Activated T-cell treated with anti-CD3 and anti-CD28 coated beads, Interleukin-2, amount 50 U/mL, for 48 hours (primary cell): ENCODE data around the gene HPGDS.
"Not testable (repeated sequence)": the region's sequence is repeated elsewhere in the genome, so short reads cannot be mapped to it uniquely, and the experiment has no call there.

Experiments
- DNase-seq, 2 experiments: peaks; one replicate each; pipeline ENCODE4 v3.0.0-alpha.2; 2020

The HPGDS gene

DNA sequence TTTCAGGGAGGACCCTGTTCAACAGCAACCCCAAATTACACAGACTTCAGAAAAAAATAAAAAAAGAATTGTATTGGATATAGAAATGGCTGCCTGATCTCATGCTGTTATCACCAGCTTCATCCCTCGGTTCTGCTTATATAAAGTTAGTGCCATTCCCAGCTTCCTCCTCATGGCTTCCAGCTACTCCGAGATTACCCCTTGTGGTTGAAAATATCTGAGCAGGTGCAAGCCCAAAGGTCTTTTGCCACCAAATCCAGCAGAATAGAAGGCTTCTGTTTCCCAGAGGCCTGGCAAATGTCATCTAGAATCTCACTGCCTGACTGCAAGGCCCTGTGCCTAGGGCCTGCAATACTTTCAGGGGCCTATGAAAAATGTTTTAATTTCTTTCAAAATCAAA lies 13.8 kb upstream of the HPGDS start:
- no peak for DNase-seq

DNA sequence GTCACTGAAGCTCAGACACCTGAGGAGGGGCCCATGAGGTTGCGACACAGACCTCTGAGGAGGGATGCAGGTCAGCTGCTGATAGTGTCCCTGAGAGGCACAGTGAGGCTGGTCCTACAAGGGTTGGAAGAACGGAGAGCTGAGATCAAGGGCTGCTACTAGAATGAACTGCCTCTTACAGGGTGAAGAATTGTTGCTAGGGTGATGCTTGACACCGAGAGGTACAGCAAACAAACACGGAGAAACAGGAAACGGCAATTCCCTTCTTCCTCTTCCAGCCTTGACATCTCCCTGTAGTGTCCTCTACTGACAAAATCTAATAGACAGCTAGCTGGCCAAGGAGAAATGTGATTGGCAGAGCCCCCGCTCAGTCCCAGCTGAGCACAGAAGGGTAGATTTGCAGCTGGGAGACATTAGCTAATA lies 11.8 kb upstream of the HPGDS start:
- DNase-seq, result no peak

DNA sequence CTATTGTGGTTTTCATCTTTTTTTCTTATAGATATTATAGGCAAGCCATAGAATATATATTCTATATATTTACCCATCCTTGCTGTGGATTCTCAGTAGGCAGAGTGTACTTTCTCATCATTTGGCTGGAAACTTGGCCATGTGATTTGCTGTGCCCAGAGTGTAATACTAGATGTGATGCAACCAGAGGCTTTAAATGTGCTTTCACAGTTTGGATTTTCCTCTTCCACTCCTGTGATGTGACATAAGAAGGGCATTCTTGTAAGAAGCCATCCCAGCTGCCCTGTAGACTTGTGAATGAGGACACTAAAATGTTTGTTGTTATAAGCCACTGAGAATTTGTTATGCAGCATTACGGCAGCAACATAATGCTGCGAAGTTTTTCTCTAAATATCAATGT lies 10.4 kb upstream of the HPGDS start:
- no peak for DNase-seq

DNA sequence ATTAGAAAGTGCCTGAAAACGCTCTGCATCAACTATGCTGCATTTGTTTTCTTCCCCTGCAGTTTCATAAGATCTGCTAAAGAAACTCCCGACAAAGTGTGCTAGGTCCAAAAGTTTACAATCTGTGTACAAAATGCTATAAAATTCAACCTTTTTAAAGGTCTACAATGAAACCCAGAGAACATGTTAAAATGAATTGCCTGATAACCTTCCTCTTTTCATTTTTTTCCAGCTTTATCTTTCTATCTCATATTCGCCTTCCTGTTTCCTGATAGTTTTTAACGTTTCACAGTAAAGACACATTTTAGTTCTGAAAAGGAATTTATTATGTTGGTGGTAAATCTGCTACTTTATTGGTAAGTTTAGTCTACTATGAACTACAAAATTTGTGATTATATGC lies 9.5 kb upstream of the HPGDS start:
- no peak for DNase-seq

DNA sequence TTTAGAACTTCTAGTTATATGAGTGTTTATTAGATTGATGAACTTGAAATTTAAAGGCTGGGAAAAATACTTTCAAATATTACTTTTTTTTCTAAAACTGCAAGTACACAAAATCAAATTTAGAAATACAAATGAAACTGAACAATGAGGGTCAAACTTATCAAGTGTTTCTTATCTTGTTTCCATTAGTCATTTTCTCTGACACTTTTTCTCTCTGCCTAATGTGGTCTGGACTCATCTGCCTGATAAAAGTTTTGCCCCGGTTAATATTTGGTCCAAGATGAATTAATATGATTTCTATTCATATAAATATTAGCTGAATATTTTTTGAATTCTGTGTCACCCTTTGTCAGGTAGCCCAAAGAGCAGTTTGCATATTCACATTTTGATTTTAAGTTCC lies 8.7 kb upstream of the HPGDS start:
- DNase-seq, result no peak

DNA sequence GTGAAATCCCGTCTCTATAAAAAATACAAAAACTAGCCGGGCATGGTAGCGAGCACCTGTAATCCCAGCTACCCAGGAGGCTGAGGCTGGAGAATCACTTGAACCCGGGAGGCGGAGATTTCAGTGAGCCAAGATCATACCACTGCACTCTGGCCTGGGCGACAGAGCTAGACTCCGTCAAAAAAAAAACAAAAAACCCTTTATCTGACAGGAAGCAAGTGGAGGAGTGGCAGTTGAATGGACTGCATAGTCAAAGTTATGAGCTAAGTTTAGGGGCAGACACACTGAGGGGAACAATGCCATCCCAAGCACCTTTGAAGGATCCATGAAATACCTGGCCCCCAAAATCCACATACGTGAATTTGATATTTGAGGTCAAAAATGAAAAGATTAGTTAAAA lies 7.5 kb upstream of the HPGDS start:
- no peak for DNase-seq

DNA sequence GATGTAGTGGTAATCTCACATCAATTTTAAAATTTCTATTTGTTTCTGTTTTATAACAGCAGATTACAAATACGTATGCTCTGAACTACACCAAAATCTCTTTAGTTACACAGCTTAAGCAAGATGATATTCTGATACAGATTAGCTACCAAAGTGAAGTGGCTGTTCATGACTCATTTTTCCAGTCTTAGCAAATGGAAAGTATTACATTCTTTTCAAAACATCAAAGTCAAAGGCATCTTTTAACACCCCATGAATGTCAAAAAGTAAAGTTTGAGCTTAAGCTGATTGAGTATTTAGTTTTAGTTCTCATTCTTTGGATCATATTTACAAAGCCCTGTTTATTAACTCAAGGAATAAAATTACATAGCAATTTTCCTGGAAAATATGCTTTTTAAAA lies 6.6 kb upstream of the HPGDS start:
- DNase-seq, result no peak

DNA sequence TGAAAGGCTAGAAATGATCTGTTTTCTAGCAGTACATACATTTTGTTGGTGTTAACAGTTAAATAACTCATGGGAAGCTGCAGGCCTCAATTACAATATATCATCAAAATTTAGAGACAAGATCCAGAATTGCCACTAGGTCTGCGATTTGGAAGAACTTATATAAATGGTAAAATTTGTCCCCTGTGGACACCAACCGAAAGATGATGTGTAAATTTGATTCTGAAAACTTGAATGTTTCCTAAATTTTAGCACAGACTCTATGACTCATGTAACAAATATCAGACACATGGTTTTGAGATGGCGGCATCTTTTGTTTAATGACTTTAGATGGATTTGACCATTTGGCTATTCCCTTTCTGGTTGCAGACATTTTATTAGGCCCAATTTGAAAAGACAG lies 6.0 kb upstream of the HPGDS start:
- no peak for DNase-seq

DNA sequence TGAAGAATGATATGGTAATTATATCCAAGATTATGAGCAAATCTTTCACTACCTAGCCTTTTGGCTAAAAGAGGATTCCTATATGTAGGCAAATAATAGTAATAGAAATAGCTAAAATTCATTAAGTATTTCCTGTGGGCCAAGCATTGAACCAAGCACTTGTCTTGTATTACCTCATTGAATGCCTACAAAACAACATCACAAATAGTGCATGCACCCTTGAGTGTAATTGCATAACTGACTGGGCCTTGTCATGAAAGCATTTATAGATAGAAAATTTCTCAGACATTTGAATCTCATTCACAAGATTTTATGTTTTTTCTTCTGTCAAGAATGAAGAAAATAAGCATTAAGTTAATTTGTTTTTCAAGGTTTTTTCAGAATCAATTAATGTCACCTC lies 3.9 kb upstream of the HPGDS start:
- DNase-seq, result no peak

DNA sequence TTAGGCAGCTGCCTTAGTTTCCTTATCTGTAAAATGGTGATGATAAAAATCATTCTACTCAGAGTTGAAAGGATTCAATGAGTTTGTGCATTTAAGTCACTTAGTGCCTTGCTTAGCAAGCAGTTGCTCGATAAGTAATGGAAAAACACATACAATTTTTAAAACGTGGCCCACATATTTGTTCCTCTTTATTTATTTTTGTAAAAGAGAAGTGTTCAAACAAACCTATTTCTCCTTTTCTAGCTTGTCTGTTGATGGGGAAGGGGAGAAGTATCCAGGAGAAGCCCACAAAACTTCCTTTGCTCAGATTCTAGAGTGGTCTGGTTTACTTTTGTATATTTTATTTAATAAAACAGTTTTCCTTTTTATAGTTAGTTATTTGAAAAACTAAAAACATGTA lies 3.3 kb upstream of the HPGDS start:
- DNase-seq, result no peak

DNA sequence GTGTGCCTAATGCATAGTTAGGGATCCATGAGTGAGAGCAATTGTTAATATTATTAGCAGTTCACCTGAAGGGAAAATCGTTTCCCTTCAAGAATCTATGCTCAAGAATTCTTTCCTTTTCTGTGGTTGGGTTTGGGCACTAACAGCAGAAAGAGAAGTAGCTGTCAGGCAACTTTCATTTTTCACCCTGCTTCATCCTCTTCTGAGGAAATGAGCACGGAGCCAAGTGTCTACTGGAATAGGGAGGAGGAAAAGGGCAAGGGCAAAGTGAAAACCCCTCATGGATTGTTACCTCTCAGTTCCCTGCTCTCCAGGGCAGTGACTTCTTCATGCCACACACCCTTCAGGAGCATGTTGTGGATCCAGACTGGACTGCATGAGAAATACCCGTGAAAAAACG lies 2.6 kb upstream of the HPGDS start:
- no peak for DNase-seq

DNA sequence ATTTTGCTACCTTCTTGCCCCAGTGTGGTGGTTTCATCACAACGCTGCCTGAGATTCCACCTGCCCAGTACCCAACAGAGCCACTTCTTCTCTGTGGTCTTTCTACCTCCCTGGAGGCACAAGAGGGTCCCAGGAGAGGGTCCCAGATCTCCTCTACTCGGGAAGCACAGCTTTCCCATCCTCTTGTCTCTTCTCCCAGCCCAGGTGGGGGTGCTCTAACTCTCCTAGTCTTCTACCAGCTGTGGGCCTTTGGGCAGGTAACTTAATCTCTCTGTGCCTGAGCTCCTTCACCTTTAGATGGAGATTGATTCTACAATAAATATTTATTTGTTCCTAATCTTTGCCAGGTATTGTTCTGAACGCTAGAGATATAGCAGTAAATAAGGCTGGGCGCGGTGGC lies 1.8 kb upstream of the HPGDS start:
- no peak for DNase-seq

DNA sequence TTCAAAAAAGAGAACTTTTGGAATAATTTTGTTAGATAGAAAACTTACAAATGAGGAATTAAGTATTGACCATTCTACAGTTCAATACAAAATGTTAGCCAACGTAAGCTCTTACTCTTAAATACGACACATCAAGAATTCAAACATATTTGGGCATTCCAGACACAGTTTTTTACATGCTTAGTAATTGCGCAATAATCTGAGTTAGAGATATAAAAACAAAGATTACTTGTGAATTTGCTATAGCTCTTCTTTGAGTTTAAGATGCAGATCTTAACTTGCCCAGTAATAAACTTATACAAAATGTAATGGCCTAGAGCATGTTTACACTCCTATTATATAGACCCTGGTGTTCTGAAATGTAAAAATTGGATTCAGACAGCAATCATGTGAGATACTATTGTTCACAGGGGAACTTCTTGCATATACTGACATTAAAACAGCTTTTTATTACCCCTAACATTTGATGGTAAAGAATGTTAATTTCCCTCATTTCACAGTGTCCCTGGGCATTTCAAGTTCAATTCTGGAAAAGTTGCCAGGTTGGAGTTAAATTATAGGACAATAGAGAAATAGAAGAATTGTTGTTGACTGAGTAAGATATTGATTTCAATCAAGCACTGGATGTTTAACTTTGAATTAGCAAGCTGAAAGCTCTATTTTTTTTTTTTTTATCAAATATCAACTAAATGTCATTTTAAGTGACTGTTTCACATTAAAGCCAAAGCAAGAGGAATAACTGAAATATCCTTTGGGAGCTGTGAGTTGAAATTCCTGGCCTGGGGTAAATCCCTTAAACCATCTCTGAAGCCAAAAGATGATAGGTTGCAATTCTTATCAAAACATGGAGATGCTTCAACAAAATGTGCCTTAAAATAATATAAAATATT lies 910 bp downstream of the HPGDS start:
- DNase-seq, result no peak

DNA sequence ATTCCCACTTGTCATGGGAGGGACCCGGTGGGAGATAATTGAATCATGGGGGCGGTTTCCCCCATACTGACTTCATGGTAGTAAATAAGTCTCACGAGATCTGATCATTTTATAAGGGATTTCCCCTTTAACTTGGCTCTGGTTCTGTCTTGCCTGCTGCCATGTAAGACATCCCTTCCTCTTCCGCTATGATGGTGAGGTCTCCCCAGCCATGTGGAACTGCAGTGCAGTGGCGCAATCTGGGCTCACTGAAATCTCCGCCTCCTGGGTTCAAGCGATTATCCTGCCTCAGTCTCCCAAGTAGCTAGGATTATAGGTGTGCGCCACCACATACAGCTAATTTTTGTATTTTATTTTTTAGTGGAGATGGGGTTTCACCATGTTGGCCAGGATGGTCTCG lies 2.9 kb downstream of the HPGDS start:
- DNase-seq, result peak; percentile 29 to 33

DNA sequence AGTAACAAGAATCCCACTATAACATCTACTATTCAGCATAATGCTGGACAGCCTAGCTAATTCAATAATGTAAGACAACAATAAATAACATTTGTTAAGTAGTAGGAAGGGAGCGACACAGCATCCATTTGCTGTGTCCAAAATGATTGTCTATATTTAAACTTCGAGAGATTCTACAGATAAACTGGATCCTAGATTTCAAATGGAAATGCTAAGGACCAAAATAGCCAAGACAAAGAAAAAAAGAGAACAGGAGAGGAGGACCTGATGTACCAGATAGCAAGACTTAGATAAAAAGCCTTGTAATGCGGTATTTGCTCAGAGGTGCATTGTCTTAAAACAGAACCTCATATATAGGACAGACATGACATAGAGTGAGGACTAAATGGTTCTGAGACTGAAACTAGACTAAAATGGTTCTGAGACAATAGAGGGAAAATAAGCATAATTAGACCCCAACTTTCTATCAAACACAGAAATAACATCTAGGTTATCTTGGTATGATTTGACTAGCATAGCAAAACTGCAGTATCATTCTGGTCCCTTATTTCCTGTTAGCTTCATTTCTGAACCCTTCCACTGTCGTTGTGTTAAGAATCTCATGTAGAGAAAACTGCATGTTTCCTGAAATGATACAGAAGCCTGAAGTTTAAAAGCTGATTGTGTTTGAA lies 3.8 kb downstream of the HPGDS start:
- DNase-seq, result no peak

DNA sequence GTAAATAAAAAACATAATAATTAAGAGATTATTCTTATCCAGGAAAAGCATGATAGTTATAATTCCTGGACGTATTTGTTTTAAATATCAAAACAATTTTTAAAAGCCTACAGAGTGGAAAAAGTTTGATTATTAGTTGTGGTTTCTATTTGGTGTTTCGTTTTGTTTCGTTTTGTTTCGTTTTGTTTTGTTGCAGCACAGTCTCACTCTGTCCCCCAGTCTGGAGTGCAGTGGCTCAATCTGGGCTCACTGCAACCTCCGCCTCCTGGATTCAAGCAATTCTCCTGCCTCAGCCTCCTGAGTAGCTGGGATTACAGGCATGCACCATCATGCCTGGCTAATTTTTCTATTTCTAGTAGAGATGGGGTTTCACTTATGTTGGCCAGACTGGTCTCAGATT lies 5.8 kb downstream of the HPGDS start:
- DNase-seq, result not testable (repeated sequence)

DNA sequence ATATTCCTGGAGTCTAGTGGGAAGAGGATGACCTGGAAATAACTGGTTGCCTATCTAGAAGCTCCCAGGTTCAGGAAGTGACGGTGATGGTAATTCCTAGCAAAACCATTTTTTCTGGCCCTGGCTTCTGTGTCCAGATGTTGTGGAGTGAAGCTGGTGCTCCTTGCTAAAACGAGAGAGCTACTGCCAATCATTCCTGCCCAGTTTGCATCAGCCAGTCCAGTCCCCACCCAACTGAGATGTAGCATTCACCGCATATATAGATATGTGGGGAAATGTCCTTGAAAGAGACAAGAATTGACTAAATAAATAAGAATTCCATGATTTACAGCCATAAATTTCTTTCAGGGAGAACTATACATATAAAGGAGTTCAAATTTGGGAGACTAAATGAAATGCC lies 6.3 kb downstream of the HPGDS start:
- DNase-seq, result no peak

DNA sequence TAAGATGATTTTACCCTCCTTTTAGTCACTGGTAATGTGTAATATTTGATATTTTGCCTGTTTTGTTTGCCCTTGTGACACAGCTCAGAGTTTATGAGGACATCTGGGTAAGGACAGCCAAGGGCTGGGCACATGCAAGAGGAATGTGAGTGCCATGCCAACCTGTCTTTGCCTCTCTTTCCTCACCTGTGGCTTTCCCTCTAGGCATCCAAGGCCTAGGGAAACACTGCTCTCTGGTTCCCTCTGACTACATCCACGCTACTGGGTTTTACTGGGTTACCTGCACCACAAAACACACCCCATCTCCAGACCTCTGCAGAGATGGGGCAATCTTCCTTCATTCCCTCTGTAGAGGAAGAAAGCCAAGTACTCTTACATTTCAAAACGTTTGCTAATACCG lies 7.7 kb downstream of the HPGDS start:
- no peak for DNase-seq

DNA sequence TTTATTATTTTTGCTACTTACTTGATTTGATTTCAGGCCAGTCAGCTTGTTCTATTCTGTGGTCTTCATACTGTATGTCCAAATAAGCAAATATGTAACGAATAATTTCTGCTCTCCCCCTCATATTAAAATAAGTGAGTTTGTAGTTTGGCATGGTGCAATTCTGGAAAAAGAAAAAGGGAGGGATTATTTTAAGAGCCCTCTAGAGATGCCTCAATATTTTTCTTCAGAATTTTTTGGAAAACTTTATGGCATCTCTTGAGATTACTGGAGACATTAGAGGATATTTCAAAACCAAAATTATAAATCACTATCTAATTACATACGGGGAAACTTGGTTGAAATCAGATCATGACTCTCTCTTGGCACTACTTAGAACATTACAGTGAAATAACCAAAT lies 8.2 kb downstream of the HPGDS start:
- no peak for DNase-seq

DNA sequence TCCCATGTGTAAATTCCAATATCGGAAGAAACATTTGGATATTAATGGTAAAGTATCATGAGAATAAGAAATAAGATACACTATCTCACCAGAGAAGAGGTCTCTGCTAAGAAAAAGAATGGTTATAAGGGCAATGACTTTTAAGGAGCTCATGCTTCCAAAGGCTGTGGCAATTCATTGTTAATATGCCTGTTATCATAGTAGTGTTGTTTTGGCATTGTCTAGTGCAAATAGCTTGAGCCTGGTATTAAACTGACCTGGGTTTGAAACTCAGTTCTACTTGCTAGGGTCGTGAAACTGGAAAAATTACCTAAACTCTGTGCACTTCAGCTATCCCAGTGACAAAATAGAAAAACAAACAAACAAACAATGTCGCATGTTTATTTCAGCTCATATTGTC lies 8.8 kb downstream of the HPGDS start:
- DNase-seq, result no peak

DNA sequence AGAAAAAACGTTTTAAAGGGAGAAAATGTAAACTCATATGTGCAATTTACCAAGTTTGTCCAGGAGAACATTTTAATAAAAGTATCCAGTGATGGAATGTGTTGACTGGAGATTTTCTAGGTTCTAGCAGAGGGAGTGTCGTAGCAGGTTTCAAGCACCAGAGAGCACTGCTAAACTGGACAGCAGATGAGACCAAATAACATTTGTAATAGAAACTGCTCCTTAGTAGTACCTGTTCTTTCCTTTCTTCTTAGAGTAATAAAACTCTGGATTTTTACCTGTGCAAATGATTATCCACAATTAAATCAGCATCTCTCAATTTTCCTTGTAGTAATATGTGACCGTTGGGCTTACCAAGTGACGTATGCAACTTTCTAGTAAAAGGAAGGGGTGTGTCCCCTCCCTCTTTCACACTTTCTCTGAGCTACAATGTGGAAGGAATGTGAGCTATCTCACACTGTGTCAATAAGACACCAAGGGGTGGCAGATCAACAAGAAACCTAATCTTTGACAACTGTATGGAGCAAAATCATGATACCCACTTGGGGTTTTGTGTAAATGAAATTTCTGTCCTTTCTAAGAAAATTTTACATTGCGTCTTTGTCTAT lies 9.5 kb downstream of the HPGDS start:
- DNase-seq, result no peak

DNA sequence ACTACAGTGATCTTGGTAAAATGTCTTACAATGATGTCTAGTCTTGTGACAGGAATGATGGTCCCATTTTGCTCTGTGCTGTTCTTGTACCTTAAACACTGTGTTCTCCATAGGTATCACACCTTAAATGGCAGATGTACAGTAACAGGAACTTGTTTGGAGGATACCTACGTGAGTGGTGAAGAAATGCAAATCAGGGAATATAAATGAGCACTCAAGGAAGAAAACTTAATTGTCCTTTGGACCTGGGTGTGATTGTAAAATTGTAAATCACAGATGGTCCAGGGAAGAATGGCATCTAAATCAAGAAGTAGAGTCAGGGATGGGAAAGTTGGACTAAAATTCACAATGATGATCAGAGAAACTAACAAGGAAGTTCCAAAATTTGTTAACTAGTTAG lies 12.7 kb downstream of the HPGDS start:
- no peak for DNase-seq

DNA sequence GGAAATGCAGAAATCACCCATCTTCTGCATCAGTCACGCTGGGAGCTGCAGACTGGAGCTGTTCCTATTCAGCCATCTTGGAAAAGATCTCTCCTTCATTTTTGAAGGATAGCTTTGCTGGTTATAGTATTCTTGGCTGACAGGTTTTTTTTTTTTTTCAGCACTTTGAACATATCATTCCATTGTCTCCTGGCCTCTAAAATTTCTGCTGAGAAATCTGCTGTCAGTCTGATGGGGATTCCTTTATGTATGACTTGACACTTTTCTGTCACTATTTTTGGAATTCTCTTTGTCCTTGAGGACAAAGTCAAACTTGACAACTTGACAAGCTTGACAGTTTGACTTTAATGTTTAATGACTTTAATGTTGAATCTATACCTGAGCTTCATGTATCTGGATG lies 16.8 kb downstream of the HPGDS start:
- DNase-seq, result no peak

DNA sequence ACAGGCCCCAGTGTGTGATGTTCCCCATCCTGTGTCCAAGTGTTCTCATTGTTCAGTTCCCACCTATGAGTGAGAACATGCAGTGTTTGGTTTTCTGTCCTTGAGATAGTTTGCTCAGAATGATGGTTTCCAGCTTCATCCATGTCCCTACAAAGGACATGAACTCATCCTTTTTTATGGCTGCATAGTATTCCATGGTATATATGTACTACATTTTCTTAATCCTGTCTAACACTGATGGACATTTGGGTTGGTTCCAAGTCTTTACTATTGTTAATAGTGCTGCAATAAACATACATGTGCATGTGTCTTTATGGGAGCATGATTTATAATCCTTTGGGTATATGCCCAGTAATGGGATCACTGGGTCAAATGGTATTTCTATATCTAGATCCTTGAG lies 22.7 kb downstream of the HPGDS start:
- not testable (repeated sequence) for DNase-seq
